Left forelimb (tissue), 1 donor: Measurements from ENCODE around the gene BCL11B.

ENCODE experiments used
- DNase-seq: peaks from one replicate; pipeline ENCODE4 v3.0.0-alpha.2; 2018; ENCODE audit warnings: low spot score

BCL11B gene

GRCh38 chr14:99137001-99137700, 134.8 kb downstream of the BCL11B start:
- DNase-seq: no peak

- no peak for DNase-seq
Measured at GRCh38 chr14:99136401-99136800, 135.6 kb downstream of the BCL11B start.

- no peak for DNase-seq
Measured at GRCh38 chr14:99136047-99136400, 136.0 kb downstream of the BCL11B start.

- no peak for DNase-seq
Measured at GRCh38 chr14:99134516-99135046, 137.4 kb downstream of the BCL11B start.

GRCh38 chr14:99133636-99134515, 138.1 kb downstream of the BCL11B start:
- DNase-seq: no peak

- no peak for DNase-seq
Measured at GRCh38 chr14:99132821-99133635, 139.0 kb downstream of the BCL11B start.

- no peak for DNase-seq
Measured at GRCh38 chr14:99131632-99132271, 140.2 kb downstream of the BCL11B start.

- DNase-seq: no peak
Measured at GRCh38 chr14:99129998-99130397, 142.0 kb downstream of the BCL11B start.

- DNase-seq: no peak
Measured at GRCh38 chr14:99129211-99129696, 142.7 kb downstream of the BCL11B start.

- no peak for DNase-seq
Measured at GRCh38 chr14:99128185-99128584, 143.8 kb downstream of the BCL11B start.

- DNase-seq: no peak
Measured at GRCh38 chr14:99127651-99128167, 144.3 kb downstream of the BCL11B start.

GRCh38 chr14:99125616-99126431, 146.2 kb downstream of the BCL11B start:
- no peak for DNase-seq

GRCh38 chr14:99125113-99125512, 146.9 kb downstream of the BCL11B start:
- DNase-seq: no peak

- no peak for DNase-seq
Measured at GRCh38 chr14:99124482-99125105, 147.4 kb downstream of the BCL11B start.

- no peak for DNase-seq
Measured at GRCh38 chr14:99123208-99123870, 148.7 kb downstream of the BCL11B start.

- DNase-seq: peak; percentile 50
Measured at GRCh38 chr14:99122521-99123125, 149.4 kb downstream of the BCL11B start.

GRCh38 chr14:99121319-99121875, 150.6 kb downstream of the BCL11B start:
- DNase-seq: no peak

- DNase-seq: no peak
Measured at GRCh38 chr14:99120526-99121318, 151.3 kb downstream of the BCL11B start.
